GM12878 (cell line): ENCODE data around the gene PDCD7. TPM values are rescaled to one million over a fixed set of nuclear protein-coding genes. Genes with fewer than 3 reads are reported as not detected.

Experiments used
- ATAC-seq: fragments of 200-7000 bp; cut with Tn5 transposase; 3 replicates; pipeline ENCODE4 v1.9.1; 2020; ENCODE audit warnings: mild to moderate bottlenecking, moderate library complexity
- BruUV-seq: library from RNA; stranded (reverse); fragments of 400-500 nt; replicated peaks from 2 replicates; lab custom pipeline; 2021; lab: Mats Ljungman, UMichigan
- CTCF ChIA-PET: fragments of 300-600 bp; sonication (Branson Sonifier 250); formaldehyde crosslinking; extraction: SDS; loops from one replicate; lab custom pipeline; 2021; ENCODE audit warnings: inconsistent platforms; lab: Yijun Ruan, JAX
- POLR2A ChIA-PET: fragments of 350-600 bp; formaldehyde crosslinking; extraction: SDS; loops from one replicate; lab custom pipeline; 2021; ENCODE audit warnings: inconsistent platforms; lab: Charles Lee
- RAD21 ChIA-PET: fragments of 300-600 bp; sonication (Branson Sonifier 250); formaldehyde crosslinking; loops from one replicate; lab custom pipeline; 2023; ENCODE audit warnings: antibody characterized with exemption; ENCODE audit not compliant: unreplicated experiment; lab: Charles Lee
- SMC1A ChIA-PET: fragments of 300-600 bp; sonication (Branson Sonifier 250); formaldehyde crosslinking; loops from one replicate; lab custom pipeline; 2023; ENCODE audit not compliant: unreplicated experiment, uncharacterized antibody; lab: Charles Lee
- DNase-seq: peaks from one replicate; pipeline ENCODE4 v3.0.0-alpha.2; 2011; ENCODE audit warnings: low read depth, low spot score
- FAIRE-seq: peaks from 3 replicates; lab custom pipeline; 2011; peaks lifted over from hg19 to GRCh38; lab: Jason Lieb, UNC
- H2AFZ ChIP-seq: 2 replicates; pipeline ENCODE4 v1.6.0; 2011; ENCODE audit warnings: low read depth, low read length, control low read depth; ENCODE audit not compliant: control insufficient read depth
- H3K27ac ChIP-seq: 2 replicates; pipeline ENCODE4 v1.5.1; 2011; ENCODE audit warnings: control low read depth; ENCODE audit not compliant: control insufficient read depth, insufficient read depth
- H3K27me3 ChIP-seq, 2 experiments: replicated peaks in 1 of 2; 2 replicates each; pipeline versions ENCODE4 v1.6.0 to v1.6.1; 2011; ENCODE audit warnings: low read length in 1 of 2; ENCODE audit not compliant: control insufficient read depth in 2 of 2, insufficient read depth in 2 of 2
- H3K36me3 ChIP-seq, 2 experiments: 2 replicates each; pipeline ENCODE4 v1.5.1; 2011; ENCODE audit warnings: low read length in 1 of 2; ENCODE audit not compliant: control insufficient read depth in 2 of 2, insufficient read depth in 2 of 2
- H3K4me1 ChIP-seq: 2 replicates; pipeline ENCODE4 v1.6.1; 2011; ENCODE audit warnings: mild to moderate bottlenecking, low read length, moderate library complexity, mixed read lengths; ENCODE audit not compliant: control insufficient read depth, insufficient read depth
- H3K4me2 ChIP-seq: 2 replicates; pipeline ENCODE4 v1.6.0; 2011; ENCODE audit warnings: control low read depth; ENCODE audit not compliant: control insufficient read depth, insufficient read depth
- H3K4me3 ChIP-seq: fragments of 200-600 bp; sonication (generic); 2 replicates; pipeline ENCODE4 v1.5.1; 2016
- H3K79me2 ChIP-seq: 2 replicates; pipeline ENCODE4 v1.6.0; 2011; ENCODE audit warnings: low read length; ENCODE audit not compliant: control insufficient read depth, insufficient read depth
- H3K9ac ChIP-seq: 2 replicates; pipeline ENCODE4 v1.8.0; 2011; ENCODE audit warnings: low read length, control low read depth, mixed read lengths; ENCODE audit not compliant: control insufficient read depth, insufficient read depth
- H3K9me3 ChIP-seq: replicated peaks from 3 replicates; pipeline ENCODE4 v1.5.1; 2011; ENCODE audit warnings: mild to moderate bottlenecking, low read length; ENCODE audit not compliant: control insufficient read depth, insufficient read depth
- H4K20me1 ChIP-seq: 2 replicates; pipeline ENCODE4 v1.6.0; 2011; ENCODE audit not compliant: control insufficient read depth, insufficient read depth
- ASH2L ChIP-seq: fragments of 300-600, 200-600 bp; sonication (generic); IDR thresholded peaks from 2 replicates; pipeline ENCODE4 v1.6.1; 2017; ENCODE audit warnings: low read depth, mild to moderate bottlenecking, borderline replicate concordance
- ATF7 ChIP-seq: fragments of 450-650 bp; IDR thresholded peaks from 2 replicates; pipeline ENCODE4 v1.6.1; 2016; ENCODE audit warnings: low read depth, mild to moderate bottlenecking
- CUX1 ChIP-seq: IDR thresholded peaks from 2 replicates; pipeline ENCODE4 v1.6.1; 2012; ENCODE audit warnings: improper control_type of control experiment, low read depth, low read length; ENCODE audit not compliant: insufficient replicate concordance
- KLF5 ChIP-seq: fragments of 450-650 bp; IDR thresholded peaks from 2 replicates; pipeline ENCODE4 v1.6.1; 2014; ENCODE audit warnings: mild to moderate bottlenecking; ENCODE audit not compliant: partially characterized antibody
- MTA2 ChIP-seq: fragments of 450-650 bp; IDR thresholded peaks from 2 replicates; pipeline ENCODE4 v1.6.1; 2016; ENCODE audit warnings: low read depth, mild to moderate bottlenecking, moderate library complexity
- MTA3 ChIP-seq: IDR thresholded peaks from 2 replicates; pipeline ENCODE4 v1.6.1; 2012; ENCODE audit warnings: low read length, inconsistent platforms, borderline replicate concordance
- MXI1 ChIP-seq: fragments of 150-350 bp; IDR thresholded peaks from 2 replicates; pipeline ENCODE4 v1.6.1; 2011; ENCODE audit warnings: low read depth, mild to moderate bottlenecking, inconsistent platforms, low read length, improper control_type of control experiment
- NBN ChIP-seq: fragments of 450-650 bp; IDR thresholded peaks from 2 replicates; pipeline ENCODE4 v1.6.1; 2016
- NR2F1 ChIP-seq: fragments of 450-650 bp; conservative IDR thresholded peaks from 2 replicates; pipeline ENCODE4 v1.6.1; 2017; ENCODE audit warnings: mild to moderate bottlenecking
- POLR2A ChIP-seq: IDR thresholded peaks from 2 replicates; pipeline ENCODE4 v1.6.1; 2011; ENCODE audit warnings: low read depth, mild to moderate bottlenecking, low read length
- SIN3A ChIP-seq: IDR thresholded peaks from 2 replicates; pipeline ENCODE4 v1.6.1; 2012; ENCODE audit warnings: low read depth, low read length, improper control_type of control experiment
- SIX5 ChIP-seq: IDR thresholded peaks from 2 replicates; pipeline ENCODE4 v1.6.1; 2011; ENCODE audit warnings: mild to moderate bottlenecking, low read depth, low read length, moderate library complexity; ENCODE audit not compliant: severe bottlenecking
- SMARCA5 ChIP-seq: fragments of 450-650 bp; IDR thresholded peaks from 2 replicates; pipeline ENCODE4 v1.6.1; 2017; ENCODE audit warnings: mild to moderate bottlenecking
- SMC3 ChIP-seq: IDR thresholded peaks from 2 replicates; pipeline ENCODE4 v1.6.1; 2011; ENCODE audit warnings: low read length, improper control_type of control experiment, borderline replicate concordance
- SPI1 ChIP-seq: IDR thresholded peaks from 2 replicates; pipeline ENCODE4 v1.6.1; 2011; ENCODE audit warnings: low read depth, mild to moderate bottlenecking, low read length, moderate library complexity, borderline replicate concordance; ENCODE audit not compliant: insufficient read depth
- WGBS: methylation state at CpG from one replicate; pipeline ENCODE4 v1.1.6; 2016; ENCODE audit warnings: low lambda C conversion rate; ENCODE audit not compliant: insufficient replicate concordance, insufficient coverage; ENCODE audit errors: missing lambda C conversion rate; 5-methylcytosine and 5-hydroxymethylcytosine counted together
- in situ Hi-C: fragments of 300-500 bp; cut with MboI; formaldehyde crosslinking; loops from 9 replicates; pipeline ENCODE4 v1.14.3; 2018; ENCODE audit warnings: mixed read lengths
- intact Hi-C: fragments of 100-400 bp; cut with micrococcal nuclease; formaldehyde crosslinking; loops from one replicate; pipeline ENCODE4 v1.14.2; 2022; ENCODE audit not compliant: unreplicated experiment
- polyA plus RNA-seq, 11 experiments: library from polyadenylated mRNA; depleted of rRNA in 4 of 11; unstranded in 6 of 11; stranded (reverse) in 5 of 11; fragments of >200 nt; fragmentation: Nextera tagmentation in 4 of 11; fragmentation: Illumina TruSeq in 1 of 11; extraction: Ambion mirVana in 4 of 11; extraction: Trizol in 1 of 11; gene quantifications; 1 replicate in 1 of 11; 2 replicates in 10 of 11; pipeline versions ENCODE4 v1.2.1 to v1.2.3, GENCODE V29; 2011 to 2016; ENCODE audit warnings: inconsistent platforms in 2 of 11, missing spikeins in 2 of 11, low read depth in 1 of 11
- total RNA-seq, 4 experiments: library from RNA; depleted of rRNA in 3 of 4; stranded (reverse); fragments of >200 nt in 3 of 4; fragmentation: Illumina TruSeq in 1 of 4; extraction: Trizol in 1 of 4; gene quantifications; 2 replicates each; pipeline versions ENCODE4 v1.2.1 to v1.2.3, GENCODE V29; 2013 to 2021
- TF ChIP-seq, protein P1 (sequence below): fragments of 450-650 bp; IDR thresholded peaks from 2 replicates; pipeline ENCODE4 v1.6.1; 2017; ENCODE audit warnings: antibody characterized with exemption, mild to moderate bottlenecking, moderate library complexity

The PDCD7 gene
- total and polyA plus RNA-seq, 10 of the 15 experiments (the other 5 are each of a cell fraction or from before 2014, with no cell fraction given), result 4.2 to 24.2 (median 13.4) TPM

- TF ChIP-seq, protein P1, sequence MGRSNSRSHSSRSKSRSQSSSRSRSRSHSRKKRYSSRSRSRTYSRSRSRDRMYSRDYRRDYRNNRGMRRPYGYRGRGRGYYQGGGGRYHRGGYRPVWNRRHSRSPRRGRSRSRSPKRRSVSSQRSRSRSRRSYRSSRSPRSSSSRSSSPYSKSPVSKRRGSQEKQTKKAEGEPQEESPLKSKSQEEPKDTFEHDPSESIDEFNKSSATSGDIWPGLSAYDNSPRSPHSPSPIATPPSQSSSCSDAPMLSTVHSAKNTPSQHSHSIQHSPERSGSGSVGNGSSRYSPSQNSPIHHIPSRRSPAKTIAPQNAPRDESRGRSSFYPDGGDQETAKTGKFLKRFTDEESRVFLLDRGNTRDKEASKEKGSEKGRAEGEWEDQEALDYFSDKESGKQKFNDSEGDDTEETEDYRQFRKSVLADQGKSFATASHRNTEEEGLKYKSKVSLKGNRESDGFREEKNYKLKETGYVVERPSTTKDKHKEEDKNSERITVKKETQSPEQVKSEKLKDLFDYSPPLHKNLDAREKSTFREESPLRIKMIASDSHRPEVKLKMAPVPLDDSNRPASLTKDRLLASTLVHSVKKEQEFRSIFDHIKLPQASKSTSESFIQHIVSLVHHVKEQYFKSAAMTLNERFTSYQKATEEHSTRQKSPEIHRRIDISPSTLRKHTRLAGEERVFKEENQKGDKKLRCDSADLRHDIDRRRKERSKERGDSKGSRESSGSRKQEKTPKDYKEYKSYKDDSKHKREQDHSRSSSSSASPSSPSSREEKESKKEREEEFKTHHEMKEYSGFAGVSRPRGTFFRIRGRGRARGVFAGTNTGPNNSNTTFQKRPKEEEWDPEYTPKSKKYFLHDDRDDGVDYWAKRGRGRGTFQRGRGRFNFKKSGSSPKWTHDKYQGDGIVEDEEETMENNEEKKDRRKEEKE, result no peak
- TF ChIP-seq SPI1, result no peak
- TF ChIP-seq ASH2L, result no peak
- no peak for TF ChIP-seq NR2F1
- no peak for TF ChIP-seq MTA3
Measured at GRCh38 chr15:65089206-65089824, 44.3 kb downstream of the PDCD7 start (continued).

DNA sequence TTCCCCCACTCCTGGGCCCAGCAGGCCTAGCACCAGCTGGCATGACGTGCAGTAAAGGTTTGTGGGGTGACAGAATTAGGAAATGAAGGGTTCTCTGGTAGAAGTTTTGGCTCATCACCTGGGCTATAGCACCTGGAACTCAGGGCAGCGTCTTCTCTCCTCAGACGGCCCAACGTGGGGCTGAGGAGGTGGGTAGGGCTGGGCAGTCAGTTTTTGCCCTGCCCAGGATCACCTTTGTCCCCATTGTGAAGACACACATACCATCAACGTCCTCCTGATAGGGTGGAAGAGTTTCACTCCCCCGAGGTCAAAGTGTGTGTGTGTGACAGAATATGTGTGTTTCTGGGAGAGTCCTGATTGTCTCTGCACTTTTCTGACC is 45.0 kb downstream of the PDCD7 start:
- FAIRE-seq (no peak), DNase-seq (no peak), ATAC-seq (no peak)
- RAD21 ChIA-PET, result no interaction called here
- Histone ChIP-seq H3K4me2 (no peak overlapping the region), H3K9ac (no peak overlapping the region), H3K9me3 (no peaks in the 10 kb centered on the region), H3K4me3 (no peak overlapping the region), H3K27ac (no peak overlapping the region), H3K79me2 (no peaks in the 10 kb centered on the region), H3K4me1 (no peaks in the 10 kb centered on the region), H2AFZ (no peak overlapping the region), H3K27me3 (peaks cover 0 to 6% of the 10 kb centered on the region in 2 experiments; a peak in 1 of 4 replicates), H3K36me3 (no peaks in the 10 kb centered on the region), H4K20me1 (no peaks in the 10 kb centered on the region)
- POLR2A ChIA-PET, result no interaction called here
- CTCF ChIA-PET, result no interaction called here
- BruUV-seq, result no TSS peak
- no peak for TF ChIP-seq SMC3
- no peak for TF ChIP-seq NBN
- no peak for TF ChIP-seq MTA2
- TF ChIP-seq POLR2A, result no peak
- TF ChIP-seq SIN3A, result no peak
- no peak for TF ChIP-seq KLF5
- no peak for TF ChIP-seq ATF7
- TF ChIP-seq CUX1, result no peak
- TF ChIP-seq SMARCA5, result no peak
- TF ChIP-seq SIX5, result no peak
- TF ChIP-seq MXI1, result no peak
- TF ChIP-seq SPI1, result no peak
- intact Hi-C loops, result loop anchor here (10.0 kb wide), 1 partner anchor 354 kb away; no protein-coding TSS in a partner anchor
- in situ Hi-C loops, result no loop called here
- 36% methylated on average over 6 of the region's 6 CpGs for WGBS
- SMC1A ChIA-PET, result no interaction called here
